Muscle of arm (tissue), 12 donors: ENCODE results near the gene CDK5RAP2. TPM values are rescaled to one million over a fixed set of nuclear protein-coding genes. Genes with fewer than 3 reads are reported as not detected.
A peak's percentile ranks its signal among the peaks of the same experiment; 100 is the strongest.

Experiments
- DNase-seq: peaks from one replicate; pipeline ENCODE4 v3.0.0-alpha.2; 2013
- polyA plus RNA-seq, 12 donors: library from polyadenylated mRNA; unstranded; fragments of 120-200 nt; gene quantifications; one replicate each; pipeline ENCODE4 v1.2.1, GENCODE V29; 2013; ENCODE audit not compliant: insufficient read length in 12 of 12

Gene CDK5RAP2
- polyA plus RNA-seq, 12 donors: 29.7 to 60.3 (median 49.3) TPM; not detected in 1

GRCh38 chr9:120358877-120359276 is 221.1 kb downstream of the CDK5RAP2 start:
- DNase-seq: no peak

- DNase-seq: no peak
Measured at GRCh38 chr9:120353506-120353905, 226.5 kb downstream of the CDK5RAP2 start.

GRCh38 chr9:120351106-120351505 is 228.9 kb downstream of the CDK5RAP2 start:
- no peak for DNase-seq

- no peak for DNase-seq
Measured at GRCh38 chr9:120350596-120350995, 229.4 kb downstream of the CDK5RAP2 start.

GRCh38 chr9:120348951-120349429 is 231.0 kb downstream of the CDK5RAP2 start:
- DNase-seq: no peak

GRCh38 chr9:120345379-120345778 is 234.6 kb downstream of the CDK5RAP2 start:
- no peak for DNase-seq

- DNase-seq: no peak
Measured at GRCh38 chr9:120344230-120344629, 235.7 kb downstream of the CDK5RAP2 start.

- DNase-seq: peak; percentile 44
Measured at GRCh38 chr9:120343416-120343815, 236.6 kb downstream of the CDK5RAP2 start.

Other genes with a start within 250 kb of the CDK5RAP2 start
- gene MEGF9, start 134.3 kb upstream of the CDK5RAP2 start, polyA plus RNA-seq: 10 to 100 TPM in 3 of 12 donors, 1 to 10 TPM in 8, not detected in 1; 6.5 to 16.9 (median 8.0) TPM
- 10 to 100 TPM in 11 of 12 donors, not detected in 1; 22.4 to 44.3 (median 35.4) TPM for gene FBXW2, start 213.2 kb upstream of the CDK5RAP2 start, polyA plus RNA-seq